Fibroblast of pulmonary artery (primary cell): ENCODE results near the gene PSMC6.
A peak's percentile ranks its signal among the peaks of the same experiment; 100 is the strongest.
"Not testable (repeated sequence)": the region's sequence is repeated elsewhere in the genome, so short reads cannot be mapped to it uniquely, and the experiment has no call there.

Experiments used
- DNase-seq: peaks from one replicate; pipeline ENCODE4 v3.0.0-alpha.2; 2010; ENCODE audit warnings: low read depth
- H3K4me3 ChIP-seq: replicated peaks from 2 replicates; pipeline ENCODE4 v1.5.1; 2011; ENCODE audit warnings: low read depth, mild to moderate bottlenecking, control low read depth, low read length, moderate library complexity
- CTCF ChIP-seq: IDR thresholded peaks from 2 replicates; pipeline ENCODE4 v1.5.1; 2011; ENCODE audit warnings: mild to moderate bottlenecking, control low read depth, low read length, inconsistent platforms; ENCODE audit errors: missing control alignments

PSMC6 gene

DNA sequence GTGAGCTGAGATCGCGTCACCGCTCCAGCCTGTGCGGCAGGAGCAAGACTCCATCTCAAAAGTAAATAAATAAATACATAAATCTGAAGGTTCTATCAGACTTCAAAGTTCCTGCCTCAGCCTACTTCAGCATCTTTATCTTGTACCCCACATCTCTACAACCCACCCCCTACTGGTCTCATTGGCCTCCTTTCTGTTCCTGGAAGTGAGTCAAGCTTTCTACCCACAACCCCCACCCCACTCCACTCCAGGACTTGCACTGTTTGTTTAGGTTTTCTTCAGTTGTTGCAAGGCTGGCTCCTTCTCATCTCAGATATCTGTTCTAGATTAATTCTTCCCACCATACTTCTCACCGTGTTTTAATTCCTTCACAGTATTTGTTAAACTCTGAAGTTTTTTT, 714 bp upstream of the PSMC6 start:
- TF ChIP-seq CTCF: no peak
- no peak for DNase-seq
- peak overlapping the region; percentile 93 for H3K4me3 ChIP-seq

GRCh38 chr14:52711666-52712065, 4.7 kb downstream of the PSMC6 start:
- H3K4me3 ChIP-seq: no peak overlapping the region
- no peak for TF ChIP-seq CTCF
- no peak for DNase-seq

DNA sequence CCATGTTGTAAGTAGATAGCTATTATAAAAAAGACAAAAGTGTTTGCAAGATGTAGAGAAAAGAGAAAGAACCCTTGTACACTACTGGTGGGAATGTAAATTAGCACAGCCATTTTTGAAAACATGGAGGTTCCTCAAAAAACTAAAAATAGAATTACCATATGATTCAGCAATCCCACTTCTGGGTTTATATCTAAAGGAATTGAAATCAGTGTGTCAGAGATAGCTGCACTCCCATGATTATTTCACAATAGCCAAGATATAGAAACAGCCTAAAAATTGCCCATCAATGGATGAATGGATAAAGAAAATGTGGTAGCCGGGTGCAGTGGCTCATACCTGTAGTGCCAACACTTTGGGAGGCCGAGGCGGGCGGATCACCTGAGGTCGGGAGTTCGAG, 9.2 kb downstream of the PSMC6 start:
- no peak for TF ChIP-seq CTCF
- H3K4me3 ChIP-seq: no peak overlapping the region

DNA sequence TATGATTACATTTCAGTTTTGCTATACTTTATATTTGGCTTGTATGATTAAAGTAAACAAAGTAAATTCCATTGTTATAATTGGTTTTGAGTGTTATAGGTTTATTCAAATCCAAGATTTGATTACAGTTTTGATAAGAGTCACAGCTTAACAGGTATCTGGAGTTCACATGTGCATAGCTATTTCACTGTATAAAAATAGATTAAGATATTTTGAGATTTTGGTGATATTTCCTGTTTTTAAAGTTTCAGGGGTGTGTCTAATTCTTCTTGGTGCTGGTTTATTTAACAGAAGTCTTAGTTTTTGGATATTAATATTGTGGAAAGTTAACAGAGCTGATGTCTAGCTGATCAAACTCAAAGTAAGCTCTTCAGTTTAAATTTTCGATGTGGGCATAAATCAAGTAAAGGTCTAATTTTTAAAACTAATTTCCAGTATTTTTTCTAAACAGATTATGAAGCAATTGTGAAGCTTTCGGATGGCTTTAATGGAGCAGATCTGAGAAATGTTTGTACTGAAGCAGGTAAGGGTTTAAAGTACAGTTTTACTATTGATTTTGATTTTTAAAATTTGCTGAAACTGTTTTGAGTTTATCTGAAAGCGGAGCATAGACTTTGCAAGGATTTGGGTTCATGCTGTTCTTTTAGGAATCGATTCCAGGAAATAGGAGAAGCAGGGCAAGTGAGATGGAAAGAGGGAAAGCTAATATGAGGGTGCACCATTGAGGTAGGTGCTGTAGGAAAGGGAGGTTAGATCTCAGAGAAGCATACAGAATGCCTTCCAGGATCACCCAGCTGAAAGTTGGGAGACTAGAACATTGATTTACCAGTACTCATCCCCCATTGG, 16.7 kb downstream of the PSMC6 start:
- DNase-seq: no peak
- TF ChIP-seq CTCF: no peak
- H3K4me3 ChIP-seq: no peak overlapping the region

More for the DNA sequence above, 9.2 kb downstream of the PSMC6 start:
- no peak for DNase-seq

GRCh38 chr14:52724360-52724644, 17.3 kb downstream of the PSMC6 start:
- DNase-seq: no peak
- H3K4me3 ChIP-seq: no peak overlapping the region
- no peak for TF ChIP-seq CTCF

- DNase-seq, H3K4me3 ChIP-seq: not testable (repeated sequence)
Observed at GRCh38 chr14:52727509-52727908, 20.5 kb downstream of the PSMC6 start.

- H3K4me3 ChIP-seq, DNase-seq: not testable (repeated sequence)
Observed at GRCh38 chr14:52729035-52729434, 22.0 kb downstream of the PSMC6 start.

DNA sequence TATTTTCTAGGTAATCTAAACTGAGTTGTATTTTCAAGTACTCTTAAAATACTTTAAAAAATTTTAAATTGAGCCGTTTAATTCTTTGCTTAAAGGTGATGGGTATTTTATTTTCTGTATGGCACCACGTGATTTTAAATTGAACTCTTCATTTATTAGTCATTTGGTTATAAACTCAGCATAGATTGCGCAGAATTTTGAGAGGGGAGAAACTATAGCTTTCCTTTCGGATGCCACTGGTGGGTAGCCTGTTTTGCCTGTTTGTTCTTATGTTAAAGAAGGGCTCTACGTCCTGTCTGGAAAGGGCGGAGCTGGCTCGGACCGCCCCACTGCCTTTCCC, 22.6 kb downstream of the PSMC6 start:
- peak overlapping the region; percentile 44 for H3K4me3 ChIP-seq
- no peak for TF ChIP-seq CTCF
- DNase-seq: no peak
